Measurements from ENCODE around the gene CTBP1.

The CTBP1 gene

GRCh38 chr4:1236103-1236641 lies 12.8 kb downstream of the CTBP1 start:
- no peak for DNase-seq

DNA sequence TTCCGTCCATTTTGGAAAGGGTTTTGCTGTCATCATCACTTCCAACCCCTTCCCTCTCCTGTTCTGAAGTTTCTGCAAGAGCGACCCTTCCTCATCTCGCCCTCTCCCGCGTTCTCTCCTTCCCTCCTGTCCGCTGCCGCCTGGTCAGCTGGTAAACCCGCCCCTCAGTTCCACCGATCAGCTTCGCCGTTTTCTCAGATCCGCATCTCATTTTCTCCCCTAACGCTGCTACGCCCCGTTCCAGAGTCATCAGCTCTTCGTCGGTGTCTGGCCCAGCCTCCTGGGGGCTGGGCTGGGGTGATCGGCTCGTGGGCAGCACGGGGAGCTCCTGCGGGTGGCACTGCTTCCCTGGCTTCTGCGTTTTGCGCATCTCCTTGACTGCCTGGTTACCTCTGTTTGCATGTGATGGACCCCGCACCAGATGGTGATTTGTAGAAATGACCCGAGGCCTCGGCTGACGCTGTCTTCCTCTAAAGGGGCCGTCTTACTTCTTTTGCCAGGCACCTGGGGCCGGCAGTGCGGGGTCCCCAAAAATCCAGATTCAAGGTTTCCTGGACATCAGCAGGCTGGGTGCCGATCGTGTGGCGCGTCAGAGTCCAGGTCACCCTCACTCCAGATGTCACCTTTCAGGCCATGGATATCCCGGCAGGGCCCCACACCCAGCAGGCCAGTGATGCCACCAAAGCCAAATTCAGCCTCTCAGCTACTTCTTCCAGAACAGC lies 13.4 kb downstream of the CTBP1 start:
- DNase-seq, result no peak

GRCh38 chr4:1234811-1235292 lies 14.1 kb downstream of the CTBP1 start:
- no peak for DNase-seq

DNA sequence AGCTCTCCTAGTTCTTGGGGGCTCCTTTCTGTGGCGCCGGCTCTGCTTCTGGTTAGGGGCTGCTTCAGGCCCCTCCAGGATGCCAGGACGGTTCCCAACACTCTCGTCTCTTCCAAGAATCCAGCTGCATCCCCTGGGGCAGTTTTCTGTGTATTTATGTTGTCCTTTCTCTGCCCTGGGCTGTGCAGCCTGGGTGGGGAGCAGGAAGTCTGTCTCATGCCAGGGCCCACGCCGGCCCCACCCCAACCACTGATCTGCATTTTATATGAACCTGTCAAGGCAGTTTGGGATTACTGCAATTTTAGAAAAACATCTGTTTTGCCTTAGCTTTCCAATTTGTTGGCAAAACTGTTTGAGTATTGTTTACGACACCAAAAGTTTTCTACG lies 14.6 kb downstream of the CTBP1 start:
- no peak for DNase-seq

DNA sequence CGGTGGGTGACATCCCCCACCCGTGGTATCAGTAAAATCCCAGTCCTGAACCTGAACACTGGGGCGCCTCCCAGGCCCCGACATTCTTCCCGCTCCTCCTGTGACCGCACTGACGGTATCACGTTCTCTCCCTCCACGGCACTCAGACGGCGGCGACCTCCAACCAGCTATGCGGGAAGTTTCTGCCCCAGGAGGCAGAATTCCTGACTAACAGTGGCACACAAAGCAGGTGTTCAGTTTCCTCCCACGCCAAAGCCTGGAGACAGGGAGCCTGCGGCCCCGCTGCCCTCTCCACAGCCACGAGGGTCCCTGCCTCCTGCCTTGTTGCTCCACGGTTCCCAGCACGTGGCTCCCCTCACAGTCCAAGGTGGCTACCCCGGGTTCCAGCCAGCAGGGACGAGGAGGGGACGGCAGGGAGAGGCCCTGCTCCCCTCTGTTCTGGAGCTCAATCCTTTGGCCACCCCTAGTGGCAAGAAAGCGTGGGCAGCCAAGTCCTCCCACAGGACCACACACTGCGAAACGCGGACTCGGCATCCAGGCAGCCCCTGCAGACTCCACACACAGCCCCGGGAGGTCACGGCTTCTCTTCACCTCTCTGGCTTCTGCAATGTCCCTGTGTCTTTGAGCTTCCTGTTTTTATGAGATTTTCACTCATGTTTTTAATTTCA lies 15.2 kb downstream of the CTBP1 start:
- DNase-seq, result no peak

DNA sequence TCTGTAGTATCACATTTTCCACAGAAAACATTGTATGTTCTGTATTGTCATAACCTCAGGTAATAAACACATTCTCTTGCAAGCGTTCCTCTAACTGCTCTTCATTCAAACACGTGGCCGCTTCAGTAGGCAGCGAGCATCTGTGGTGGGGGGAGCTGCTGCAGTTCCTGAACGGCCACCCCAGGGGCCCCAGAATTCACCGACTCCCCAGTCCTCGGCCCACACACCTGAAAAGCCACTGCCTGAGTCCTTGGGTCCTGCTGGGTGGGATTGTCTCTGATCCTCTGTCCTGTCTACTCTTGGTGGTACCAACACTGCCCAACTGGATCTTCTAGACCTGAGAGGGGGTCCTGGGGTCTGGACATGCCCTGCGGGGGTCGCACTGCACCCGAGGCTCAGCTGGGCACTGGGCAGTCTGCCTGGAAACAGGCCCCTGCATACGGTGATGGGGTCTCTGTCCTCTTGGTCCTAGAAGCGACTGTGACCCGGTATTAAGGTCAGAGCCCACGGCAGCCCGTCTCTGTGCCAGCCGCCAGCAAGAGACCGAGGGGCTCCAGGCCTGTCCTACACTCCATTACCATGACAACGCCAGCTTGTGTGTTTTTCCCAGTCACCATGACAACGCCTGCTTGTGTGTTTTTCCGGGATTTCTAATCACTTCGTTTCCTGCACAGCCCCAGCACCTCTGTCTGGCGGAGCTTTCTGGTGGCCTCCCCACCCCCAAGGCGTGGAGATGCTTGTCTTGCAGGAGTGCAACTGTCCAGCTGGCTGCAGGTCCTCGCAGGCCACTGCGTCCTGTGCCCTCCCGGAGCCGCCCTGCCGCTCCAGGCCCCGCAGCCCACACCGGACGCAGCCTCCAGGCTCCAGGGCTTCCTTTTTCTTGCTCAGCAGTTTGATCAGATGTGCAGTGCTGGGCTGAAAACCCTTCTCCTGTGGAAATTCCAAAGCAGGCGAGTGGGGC lies 16.0 kb downstream of the CTBP1 start:
- no peak for DNase-seq

GRCh38 chr4:1231637-1232360 lies 17.1 kb downstream of the CTBP1 start:
- DNase-seq, result no peak

DNA sequence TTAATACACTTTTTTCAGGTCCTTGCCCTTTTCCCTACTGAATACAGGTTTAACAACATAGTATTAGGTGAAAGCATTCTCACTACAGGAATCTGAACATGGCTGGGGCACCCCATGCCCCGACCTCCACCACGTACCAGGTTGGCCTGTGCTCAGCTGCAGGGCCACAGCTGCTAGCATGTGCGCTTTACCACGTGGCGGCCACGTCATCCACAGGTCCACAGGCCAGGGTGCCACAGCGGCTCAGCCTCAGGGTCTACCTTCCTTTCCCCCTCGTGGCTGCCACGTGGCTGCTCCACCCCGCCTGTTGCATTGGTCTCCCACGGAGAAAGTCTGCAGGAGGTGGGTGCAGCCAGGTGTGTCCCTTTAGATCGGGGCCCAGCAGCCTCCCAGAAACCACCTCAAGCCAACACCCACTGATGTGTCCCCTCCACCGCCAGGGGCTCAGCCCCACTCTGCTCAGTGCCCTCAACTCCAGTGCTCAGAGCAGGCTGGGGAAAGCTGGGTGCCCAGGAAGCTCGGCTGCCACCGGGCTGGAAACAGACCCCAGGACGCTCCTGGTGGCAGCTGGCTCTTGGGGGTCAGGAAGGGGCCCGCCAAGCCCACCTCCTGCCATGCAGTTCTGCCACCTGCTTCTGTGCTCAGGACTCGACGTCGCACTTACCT lies 17.8 kb downstream of the CTBP1 start:
- no peak for DNase-seq

- DNase-seq, result no peak
These were observed 18.6 kb downstream of the CTBP1 start for GRCh38 chr4:1230316-1230715.

GRCh38 chr4:1229117-1229849 lies 19.6 kb downstream of the CTBP1 start:
- DNase-seq, result no peak

DNA sequence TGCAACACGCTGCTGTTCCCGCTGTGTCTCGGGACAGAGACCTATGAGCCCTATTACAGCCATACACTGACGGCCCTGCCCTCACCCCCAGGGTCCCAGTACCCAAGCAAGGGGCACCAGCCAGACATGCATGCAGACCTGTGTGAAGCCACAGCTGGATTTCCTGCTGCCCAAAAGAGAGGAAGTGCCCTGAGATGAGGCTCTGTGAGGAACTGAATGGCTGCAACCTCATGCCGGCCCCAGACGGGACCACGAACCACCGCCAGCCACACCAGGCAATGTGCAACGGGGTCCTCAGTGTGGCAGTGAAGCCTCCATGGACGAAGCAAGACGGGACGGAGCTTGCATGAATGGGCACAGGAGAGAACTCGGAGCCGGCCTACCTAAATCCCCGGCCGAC lies 21.1 kb downstream of the CTBP1 start:
- no peak for DNase-seq

GRCh38 chr4:1226598-1226997 lies 22.3 kb downstream of the CTBP1 start:
- no peak for DNase-seq

- DNase-seq, result no peak
These were observed 22.8 kb downstream of the CTBP1 start for GRCh38 chr4:1226144-1226481.

- no peak for DNase-seq
These were observed 23.4 kb downstream of the CTBP1 start for GRCh38 chr4:1225272-1226143.

- DNase-seq, result no peak
These were observed 24.8 kb downstream of the CTBP1 start for GRCh38 chr4:1223841-1224809.

GRCh38 chr4:1222938-1223690 lies 25.8 kb downstream of the CTBP1 start:
- no peak for DNase-seq

- DNase-seq, result no peak
These were observed 26.7 kb downstream of the CTBP1 start for GRCh38 chr4:1222036-1222789.

Measured in NCI-H2029 treated with DMSO at 0.1 percent for 48 hours (cell line).